GM23338 (cell line): ENCODE measurements around the gene RAB5IF. TPM values are rescaled to one million over a fixed set of nuclear protein-coding genes. Genes with fewer than 3 reads are reported as not detected.
"Not testable (repeated sequence)": the region's sequence is repeated elsewhere in the genome, so short reads cannot be mapped to it uniquely, and the experiment has no call there.

Experiments used
- ATAC-seq: fragments of 200-7000 bp; cut with Tn5 transposase; 3 replicates; pipeline ENCODE4 v1.9.1; 2020
- DNase-seq: peaks from one replicate; pipeline ENCODE4 v3.0.0-alpha.2; 2015; ENCODE audit warnings: low spot score
- H2AFZ ChIP-seq: fragments of 200-600 bp; sonication (generic); 2 replicates; pipeline ENCODE4 v1.8.0; 2016; ENCODE audit warnings: antibody characterized with exemption, mild to moderate bottlenecking, moderate library complexity
- H3F3A ChIP-seq: fragments of 200-600 bp; sonication (generic); replicated peaks from 2 replicates; pipeline ENCODE4 v1.8.0; 2017; ENCODE audit warnings: antibody characterized with exemption, mixed run types, low read depth
- H3K27ac ChIP-seq: fragments of 200-600 bp; sonication (generic); 2 replicates; pipeline ENCODE4 v1.6.1; 2016; ENCODE audit warnings: low read depth
- H3K27me3 ChIP-seq: fragments of 200-600 bp; sonication (generic); 2 replicates; pipeline ENCODE4 v1.8.0; 2016; ENCODE audit warnings: mild to moderate bottlenecking, mixed run types, moderate library complexity; ENCODE audit not compliant: insufficient read depth
- H3K36me3 ChIP-seq: fragments of 200-600 bp; sonication (generic); 2 replicates; pipeline ENCODE4 v1.8.0; 2016; ENCODE audit warnings: mild to moderate bottlenecking; ENCODE audit not compliant: insufficient read depth
- H3K4me1 ChIP-seq: fragments of 200-600 bp; sonication (generic); 2 replicates; pipeline ENCODE4 v1.8.0; 2016; ENCODE audit warnings: mild to moderate bottlenecking, moderate library complexity; ENCODE audit not compliant: insufficient read depth
- H3K4me2 ChIP-seq: fragments of 200-600 bp; sonication (generic); 2 replicates; pipeline ENCODE4 v1.7.1; 2017; ENCODE audit warnings: mixed run types
- H3K4me3 ChIP-seq: fragments of 200-600 bp; sonication (generic); 2 replicates; pipeline ENCODE4 v1.6.1; 2016; ENCODE audit warnings: mixed run types
- H3K79me2 ChIP-seq: fragments of 200-600 bp; sonication (generic); replicated peaks from 2 replicates; pipeline ENCODE4 v1.8.0; 2017; ENCODE audit warnings: mild to moderate bottlenecking; ENCODE audit not compliant: insufficient read depth
- H3K9me2 ChIP-seq: fragments of 200-600 bp; sonication (generic); 2 replicates; pipeline ENCODE4 v1.8.0; 2017; ENCODE audit not compliant: insufficient read depth
- H4K20me1 ChIP-seq: fragments of 200-600 bp; sonication (generic); replicated peaks from 2 replicates; pipeline ENCODE4 v1.8.0; 2017; ENCODE audit warnings: mild to moderate bottlenecking; ENCODE audit not compliant: insufficient read depth
- H3K27ac Mint-ChIP-seq: 2 replicates; pipeline ENCODE4 v1.8.0; 2020; ENCODE audit warnings: inconsistent platforms, mild to moderate bottlenecking, moderate library complexity, mixed read lengths
- H3K27me3 Mint-ChIP-seq: 3 replicates; pipeline ENCODE4 v1.8.0; 2022; ENCODE audit warnings: low read depth, mild to moderate bottlenecking, moderate library complexity, mixed read lengths, inconsistent platforms; ENCODE audit not compliant: insufficient read depth, poor library complexity
- H3K36me3 Mint-ChIP-seq: 3 replicates; pipeline ENCODE4 v1.8.0; 2021; ENCODE audit warnings: low read depth, mild to moderate bottlenecking, inconsistent platforms, moderate library complexity, mixed read lengths
- H3K4me1 Mint-ChIP-seq: 3 replicates; pipeline ENCODE4 v1.8.0; 2020; ENCODE audit warnings: mild to moderate bottlenecking, inconsistent platforms, mixed read lengths
- H3K4me3 Mint-ChIP-seq: 3 replicates; pipeline ENCODE4 v1.8.0; 2021; ENCODE audit warnings: moderate library complexity, mild to moderate bottlenecking, inconsistent platforms, mixed read lengths
- H3K9me3 Mint-ChIP-seq: 3 replicates; pipeline ENCODE4 v1.8.0; 2020; ENCODE audit warnings: moderate library complexity, mild to moderate bottlenecking, inconsistent platforms, mixed read lengths
- CREB1 ChIP-seq: fragments of 250-450 bp; sonication (Bioruptor Pico); IDR thresholded peaks from 2 replicates; pipeline ENCODE4 v1.5.0; 2020; ENCODE audit warnings: low read depth, mild to moderate bottlenecking, moderate library complexity
- CTCF ChIP-seq, 2 experiments: fragments of 200-600 bp in 1 of 2; sonication (generic) in 1 of 2; conservative IDR thresholded peaks; 2 replicates each; pipeline versions ENCODE4 v1.5.1 to v1.6.1; 2016 to 2017; ENCODE audit warnings: antibody characterized with exemption in 2 of 2, low read depth in 2 of 2, mild to moderate bottlenecking in 2 of 2, moderate library complexity in 1 of 2
- ETS1 ChIP-seq: IDR thresholded peaks from 2 replicates; pipeline ENCODE4 v1.6.1; 2016; ENCODE audit warnings: antibody characterized with exemption
- EZH2 ChIP-seq: fragments of 200-600 bp; sonication (generic); IDR thresholded peaks from one replicate; pipeline ENCODE4 v1.8.0; 2017; ENCODE audit warnings: antibody characterized with exemption, mild to moderate bottlenecking, low read depth; ENCODE audit not compliant: unreplicated experiment
- EZH2phosphoT487 ChIP-seq: fragments of 200-600 bp; sonication (generic); IDR thresholded peaks from one replicate; pipeline ENCODE4 v1.8.1; 2018; ENCODE audit warnings: antibody characterized with exemption; ENCODE audit not compliant: unreplicated experiment
- JUNB ChIP-seq: IDR thresholded peaks from one replicate; pipeline ENCODE4 v1.6.1; 2016; ENCODE audit warnings: antibody characterized with exemption; ENCODE audit not compliant: unreplicated experiment
- NANOG ChIP-seq: IDR thresholded peaks from 2 replicates; pipeline ENCODE4 v1.6.1; 2016; ENCODE audit warnings: antibody characterized with exemption, borderline replicate concordance
- POLR2AphosphoS5 ChIP-seq: IDR thresholded peaks from 2 replicates; pipeline ENCODE4 v1.6.1; 2016; ENCODE audit warnings: antibody characterized with exemption, low read depth
- REST ChIP-seq: IDR thresholded peaks from one replicate; pipeline ENCODE4 v1.6.1; 2018; ENCODE audit warnings: antibody characterized with exemption; ENCODE audit not compliant: unreplicated experiment
- STAT1 ChIP-seq: IDR thresholded peaks from one replicate; pipeline ENCODE4 v1.6.1; 2016; ENCODE audit warnings: antibody characterized with exemption; ENCODE audit not compliant: unreplicated experiment
- ZNF114 ChIP-seq: fragments of 250-450 bp; sonication (Bioruptor Pico); IDR thresholded peaks from 2 replicates; pipeline ENCODE4 v1.5.0; 2020; ENCODE audit warnings: mild to moderate bottlenecking, moderate library complexity
- polyA plus RNA-seq: library from polyadenylated mRNA; unstranded; fragments of >200 nt; fragmentation: Nextera tagmentation; extraction: Ambion mirVana; gene quantifications from 2 replicates; pipeline ENCODE4 v1.2.1, GENCODE V29; 2016
- total RNA-seq: library from RNA; depleted of rRNA; stranded (reverse); fragments of >200 nt; shearing (Covaris generic); gene quantifications from 2 replicates; pipeline ENCODE4 v1.2.3, GENCODE V29; 2014

The RAB5IF gene
- total and polyA plus RNA-seq, 2 experiments from 2014 or later, result 123 to 138 TPM

- TF ChIP-seq CTCF (conservative IDR thresholded peaks at IDR 0.05; ENCODE audit: low read depth in 2 of 2) (no peak), NANOG (no peak), EZH2phosphoT487 (no peak), REST (no peak), JUNB (no peak), ZNF114 (CRISPR knock-in tag) (no peak)
Observed at GRCh38 chr20:36607586-36608387, 2.2 kb downstream of the RAB5IF start (continued).

GRCh38 chr20:36608388-36608728 is 2.8 kb downstream of the RAB5IF start:
- not testable (repeated sequence) for DNase-seq

GRCh38 chr20:36611625-36612024 is 6.0 kb downstream of the RAB5IF start:
- peaks cover 43% of the 10 kb centered on the region for H3K36me3 ChIP-seq
- TF ChIP-seq JUNB (no peak), EZH2phosphoT487 (no peak), STAT1 (no peak), REST (no peak), ZNF114 (CRISPR knock-in tag) (no peak), ETS1 (no peak), POLR2AphosphoS5 (no peak), EZH2 (no peak), CREB1 (no peak), NANOG (no peak)

More at GRCh38 chr20:36608388-36608728, 2.8 kb downstream of the RAB5IF start:
- H3K9me3 Mint-ChIP-seq, H2AFZ ChIP-seq, ATAC-seq, H3K4me3 Mint-ChIP-seq, H3K4me2 ChIP-seq, H3K27me3 ChIP-seq, H3K9me2 ChIP-seq, H3K27ac Mint-ChIP-seq, H3K4me3 ChIP-seq: not testable (repeated sequence)
- peaks cover 17% of the 10 kb centered on the region for H3K4me1 Mint-ChIP-seq
- H3K36me3 Mint-ChIP-seq, result peaks cover 65% of the 10 kb centered on the region
- Histone ChIP-seq H3F3A (peaks cover 28% of the 10 kb centered on the region), H3K27ac (peak overlapping the region; percentile 45; the same call in 1 of the 2 replicates), H4K20me1 (peaks cover 26% of the 10 kb centered on the region), H3K79me2 (peaks cover 37% of the 10 kb centered on the region), H3K36me3 (peaks cover 37% of the 10 kb centered on the region), H3K4me1 (peaks cover 13% of the 10 kb centered on the region)
- H3K27me3 Mint-ChIP-seq, result peaks cover 17% of the 10 kb centered on the region

More at GRCh38 chr20:36611625-36612024, 6.0 kb downstream of the RAB5IF start:
- H3K27ac ChIP-seq, result no peak overlapping the region
- no peaks in the 10 kb centered on the region; the same call in 2 of the 3 replicates for H3K9me3 Mint-ChIP-seq
- H3K27me3 ChIP-seq, result no peaks in the 10 kb centered on the region
- peaks cover 8% of the 10 kb centered on the region for H3K4me1 Mint-ChIP-seq
- H3K27ac Mint-ChIP-seq, result no peak overlapping the region
- H3K4me3 Mint-ChIP-seq, result no peak overlapping the region
- H2AFZ ChIP-seq, result no peak overlapping the region
- no peak overlapping the region for H3K4me3 ChIP-seq
- H3K27me3 Mint-ChIP-seq, result peaks cover 5% of the 10 kb centered on the region
- 0 out of 2 replicates have a peak, but pooled peaks cover 8% of the 10 kb centered on the region for H3K4me1 ChIP-seq
- no peak for ATAC-seq
- peaks cover 23% of the 10 kb centered on the region for H3F3A ChIP-seq
- H3K36me3 Mint-ChIP-seq, result peaks cover 84% of the 10 kb centered on the region
- H4K20me1 ChIP-seq, result peaks cover 21% of the 10 kb centered on the region
- peaks cover 27% of the 10 kb centered on the region for H3K79me2 ChIP-seq
- no peak for DNase-seq
- H3K9me2 ChIP-seq, result no peaks in the 10 kb centered on the region
- H3K4me2 ChIP-seq, result no peak overlapping the region
